ENCODE data around the gene ARHGEF39. TPM values are rescaled to one million over a fixed set of nuclear protein-coding genes. Genes with fewer than 3 reads are reported as not detected.

The ARHGEF39 gene
- total and polyA plus RNA-seq, 2 experiments from 2014 or later, result 5.6 to 12.6 TPM

GRCh38 chr9:35658968-35659220 is 6.1 kb downstream of the ARHGEF39 start:
- Histone ChIP-seq H3K9me3 (ENCODE audit: low read depth) (no peaks in the 10 kb centered on the region), H3K4me3 (peak overlapping the region; percentile 79), H3K4me1 (ENCODE audit: low read depth) (peaks cover 21% of the 10 kb centered on the region), H3K36me3 (no peaks in the 10 kb centered on the region), H3K27ac (peak overlapping the region; percentile 99), H3K27me3 (no peaks in the 10 kb centered on the region)
- DNase-seq (ENCODE audit: low read depth in 1 of 2, low spot score in 1 of 2), result peak in 1 of 2 donors; percentile 44
- no peak for TF ChIP-seq CTCF (IDR thresholded peaks at IDR 0.05; ENCODE audit: low read depth, low read length)

GRCh38 chr9:35658137-35658967 is 6.6 kb downstream of the ARHGEF39 start, which contains the start of gene CCDC107:
Gene CCDC107 (plus strand): TSS chr9:35658292. CDS start chr9:35658380, 88 bp downstream.
- TF ChIP-seq CTCF (IDR thresholded peaks at IDR 0.05; ENCODE audit: low read depth, low read length), result peak; percentile 41
- Histone ChIP-seq H3K27ac (peak within 1 kb of the TSS; percentile 99), H3K4me1 (ENCODE audit: low read depth) (peaks cover 21% of the 10 kb centered on the region), H3K36me3 (no peaks in the 10 kb centered on the region), H3K9me3 (ENCODE audit: low read depth) (no peaks in the 10 kb centered on the region), H3K4me3 (peak within 1 kb of the TSS; percentile 79), H3K27me3 (no peaks in the 10 kb centered on the region)
- DNase-seq (ENCODE audit: low read depth in 1 of 2, low spot score in 1 of 2), result peak; percentile 90 to 93

- no peaks in the 10 kb centered on the region for H3K27me3 ChIP-seq
- H3K27ac ChIP-seq, result peak within 1 kb of the TSS; percentile 99
- peak within 1 kb of the TSS; percentile 79 for H3K4me3 ChIP-seq
- TF ChIP-seq CTCF (IDR thresholded peaks at IDR 0.05; ENCODE audit: low read depth, low read length), result peak; percentile 23
- DNase-seq (ENCODE audit: low read depth in 1 of 2, low spot score in 1 of 2), result peak; percentile 100
- H3K36me3 ChIP-seq, result no peaks in the 10 kb centered on the region
- peaks cover 21% of the 10 kb centered on the region for H3K4me1 ChIP-seq (ENCODE audit: low read depth)
- H3K9me3 ChIP-seq (ENCODE audit: low read depth), result no peaks in the 10 kb centered on the region
Measured at GRCh38 chr9:35657546-35658136, 7.4 kb downstream of the ARHGEF39 start, which contains the start of gene RMRP. Gene RMRP (minus strand): TSS chr9:35658019.

- Histone ChIP-seq H3K36me3 (no peaks in the 10 kb centered on the region), H3K27me3 (no peaks in the 10 kb centered on the region), H3K4me1 (ENCODE audit: low read depth) (peaks cover 21% of the 10 kb centered on the region), H3K4me3 (peak overlapping the region; percentile 23), H3K9me3 (ENCODE audit: low read depth) (no peaks in the 10 kb centered on the region), H3K27ac (peak overlapping the region; percentile 99)
- DNase-seq (ENCODE audit: low read depth in 1 of 2, low spot score in 1 of 2), result peak; percentile 60 to 70
- TF ChIP-seq CTCF (IDR thresholded peaks at IDR 0.05; ENCODE audit: low read depth, low read length), result no peak
Measured at GRCh38 chr9:35656831-35657545, 8.0 kb downstream of the ARHGEF39 start.

GRCh38 chr9:35656348-35656747 is 8.6 kb downstream of the ARHGEF39 start:
- Histone ChIP-seq H3K4me1 (ENCODE audit: low read depth) (peaks cover 16% of the 10 kb centered on the region), H3K27ac (peak overlapping the region; percentile 99), H3K4me3 (no peak overlapping the region), H3K27me3 (no peaks in the 10 kb centered on the region), H3K9me3 (ENCODE audit: low read depth) (no peaks in the 10 kb centered on the region), H3K36me3 (no peaks in the 10 kb centered on the region)
- DNase-seq (ENCODE audit: low read depth in 1 of 2, low spot score in 1 of 2), result no peak
- no peak for TF ChIP-seq CTCF (IDR thresholded peaks at IDR 0.05; ENCODE audit: low read depth, low read length)
